ENCODE data around the gene SORCS2.

The SORCS2 gene

DNA sequence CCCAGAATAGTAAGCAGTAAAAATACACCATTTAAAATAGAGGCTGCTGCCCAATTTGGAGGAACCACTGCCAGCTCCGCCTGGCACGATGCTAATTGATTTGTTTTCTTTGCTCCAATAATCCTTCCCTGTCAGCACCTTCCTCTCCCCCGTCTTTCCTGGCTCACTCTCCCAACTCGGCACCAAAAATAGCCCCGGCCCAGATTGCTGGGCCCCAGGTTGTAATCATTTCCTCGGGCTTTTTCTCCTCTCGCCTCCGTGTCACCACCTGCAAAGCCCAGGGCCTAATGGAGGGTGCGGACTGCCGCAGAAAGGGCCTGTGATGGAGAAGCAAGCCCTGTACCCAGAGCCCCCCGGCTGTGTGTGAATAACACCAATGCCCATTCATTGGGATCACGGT, 440.0 kb downstream of the SORCS2 start:
- DNase-seq (ENCODE audit: extremely low read depth, low read depth) = no peak
- TF ChIP-seq, protein P1, sequence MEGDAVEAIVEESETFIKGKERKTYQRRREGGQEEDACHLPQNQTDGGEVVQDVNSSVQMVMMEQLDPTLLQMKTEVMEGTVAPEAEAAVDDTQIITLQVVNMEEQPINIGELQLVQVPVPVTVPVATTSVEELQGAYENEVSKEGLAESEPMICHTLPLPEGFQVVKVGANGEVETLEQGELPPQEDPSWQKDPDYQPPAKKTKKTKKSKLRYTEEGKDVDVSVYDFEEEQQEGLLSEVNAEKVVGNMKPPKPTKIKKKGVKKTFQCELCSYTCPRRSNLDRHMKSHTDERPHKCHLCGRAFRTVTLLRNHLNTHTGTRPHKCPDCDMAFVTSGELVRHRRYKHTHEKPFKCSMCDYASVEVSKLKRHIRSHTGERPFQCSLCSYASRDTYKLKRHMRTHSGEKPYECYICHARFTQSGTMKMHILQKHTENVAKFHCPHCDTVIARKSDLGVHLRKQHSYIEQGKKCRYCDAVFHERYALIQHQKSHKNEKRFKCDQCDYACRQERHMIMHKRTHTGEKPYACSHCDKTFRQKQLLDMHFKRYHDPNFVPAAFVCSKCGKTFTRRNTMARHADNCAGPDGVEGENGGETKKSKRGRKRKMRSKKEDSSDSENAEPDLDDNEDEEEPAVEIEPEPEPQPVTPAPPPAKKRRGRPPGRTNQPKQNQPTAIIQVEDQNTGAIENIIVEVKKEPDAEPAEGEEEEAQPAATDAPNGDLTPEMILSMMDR (IDR thresholded peaks at IDR 0.05; ENCODE audit: low read depth, low read length) = no peak

DNA sequence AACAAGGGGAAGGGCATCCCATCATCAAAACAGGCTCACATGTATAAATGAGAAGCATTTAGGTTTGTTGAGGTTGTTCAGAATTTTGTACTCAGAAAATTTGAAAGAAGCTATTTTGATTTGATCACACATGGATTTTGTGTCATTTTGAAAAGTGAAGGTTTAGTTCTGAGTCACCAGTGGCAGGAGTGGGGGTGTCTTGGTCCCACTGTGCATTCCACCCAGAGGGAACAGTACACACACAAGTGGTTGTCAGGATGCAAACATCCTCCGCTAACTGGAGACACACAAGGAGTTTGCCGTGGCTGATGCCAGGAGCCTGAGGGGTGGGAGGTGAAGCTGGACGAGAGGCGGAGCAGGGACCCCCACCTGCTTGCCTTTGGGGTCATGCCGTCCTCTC, 440.6 kb downstream of the SORCS2 start:
- TF ChIP-seq, protein P1 (IDR thresholded peaks at IDR 0.05; ENCODE audit: low read depth, low read length) = no peak
- DNase-seq (ENCODE audit: extremely low read depth, low read depth) = no peak

DNA sequence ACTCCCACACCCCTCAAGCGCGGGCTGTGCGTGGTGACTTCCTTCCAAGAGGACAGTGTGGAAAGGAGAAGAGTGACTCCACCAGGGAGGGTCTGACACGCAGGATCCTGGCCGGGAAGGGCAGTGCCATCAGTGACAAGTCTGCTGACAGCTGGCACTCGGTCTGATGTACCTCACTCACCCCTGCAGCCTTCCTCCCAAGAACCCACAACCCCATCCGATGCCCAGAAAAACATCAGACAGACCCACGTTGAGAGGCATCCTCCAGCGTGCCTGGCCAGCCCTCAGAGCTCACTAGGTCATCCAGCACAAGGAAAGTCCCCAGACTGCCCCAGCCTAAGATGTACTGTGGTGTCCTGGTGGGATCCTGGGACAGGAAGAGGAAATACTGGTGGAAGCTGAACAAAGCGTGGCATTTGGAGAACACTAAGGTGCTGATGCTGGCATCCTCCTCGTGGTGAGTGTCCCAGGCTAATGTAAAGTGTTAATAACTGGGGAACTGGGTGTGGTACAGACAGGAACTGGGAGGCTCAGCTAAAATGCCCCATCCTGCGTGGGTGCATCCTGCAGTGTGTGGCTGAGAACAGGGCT, 442.4 kb downstream of the SORCS2 start:
- DNase-seq (ENCODE audit: extremely low read depth, low read depth) = no peak
- TF ChIP-seq, protein P1 (IDR thresholded peaks at IDR 0.05; ENCODE audit: low read depth, low read length) = no peak

DNA sequence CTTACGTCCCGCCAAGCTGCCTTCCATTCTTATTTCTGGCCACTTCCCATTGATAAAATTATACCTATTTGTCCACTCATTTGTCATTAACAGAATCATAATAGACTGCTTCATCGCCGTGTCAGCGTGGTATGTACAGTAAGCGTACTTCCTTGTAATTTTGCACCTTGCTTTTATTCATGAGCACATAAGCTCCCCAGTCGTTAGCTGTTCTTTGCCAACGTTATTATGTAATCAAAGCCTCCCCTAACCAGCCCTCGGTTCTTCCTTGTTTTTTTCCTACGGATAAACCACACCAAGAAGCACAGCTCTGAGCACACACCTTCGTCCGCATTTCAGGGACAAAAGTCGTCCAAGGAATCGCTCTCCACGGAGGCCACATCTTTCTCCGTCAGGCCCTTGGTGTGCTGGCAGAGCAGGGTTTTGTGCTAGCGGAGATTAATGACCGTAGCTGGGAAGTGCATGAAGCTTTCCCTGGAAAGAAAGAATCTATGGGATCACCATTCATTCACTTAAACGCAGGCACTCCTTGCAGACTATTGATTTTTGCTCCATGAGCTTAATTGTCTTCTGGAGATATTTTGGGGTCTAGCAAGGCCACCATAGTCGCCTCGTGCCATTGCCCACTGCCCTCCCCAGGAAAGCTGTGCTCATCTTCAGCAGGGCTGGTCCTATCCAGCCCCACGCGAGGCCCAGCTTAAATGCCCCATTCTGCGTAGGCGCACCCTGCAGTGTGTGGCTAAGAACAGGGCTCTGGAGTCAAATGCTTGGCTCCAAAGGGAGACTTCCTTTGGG, 443.3 kb downstream of the SORCS2 start:
- TF ChIP-seq, protein P1 (IDR thresholded peaks at IDR 0.05; ENCODE audit: low read depth, low read length) = no peak
- DNase-seq (ENCODE audit: extremely low read depth, low read depth) = no peak

DNA sequence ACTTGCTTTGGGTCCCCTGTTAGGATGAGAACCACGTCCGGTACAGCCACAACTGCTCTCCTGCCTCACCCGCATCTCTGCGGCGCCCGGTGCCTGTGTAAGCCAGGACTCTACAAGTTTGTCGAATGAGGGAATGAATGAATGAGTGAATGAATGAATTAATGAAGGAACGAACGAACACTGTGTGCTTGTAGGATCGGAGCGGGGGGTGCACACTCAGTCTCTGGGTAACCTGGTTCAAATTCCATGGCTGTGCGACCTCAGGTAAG, 443.8 kb downstream of the SORCS2 start:
- TF ChIP-seq, protein P1 (IDR thresholded peaks at IDR 0.05; ENCODE audit: low read depth, low read length) = no peak
- no peak for DNase-seq (ENCODE audit: extremely low read depth, low read depth)

DNA sequence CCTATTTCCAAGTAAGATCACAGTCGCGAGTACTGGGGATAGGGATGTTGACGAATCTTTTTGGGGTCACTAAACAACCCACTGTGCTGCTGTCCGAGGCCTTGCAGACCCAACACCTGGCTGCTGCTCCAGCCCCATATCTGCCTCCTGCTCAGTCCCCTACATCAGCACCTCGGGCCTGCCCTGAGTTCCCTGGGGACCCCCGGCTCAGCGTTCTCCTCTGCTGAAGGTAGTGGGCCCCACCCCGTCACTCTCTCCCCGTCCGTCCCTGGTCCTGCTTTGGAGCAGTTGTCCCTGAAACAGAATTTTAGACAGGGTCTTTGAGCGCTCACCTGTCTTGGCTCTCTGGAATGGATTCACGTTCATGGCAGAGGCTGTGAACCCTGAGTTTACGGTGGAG, 444.8 kb downstream of the SORCS2 start:
- DNase-seq (ENCODE audit: extremely low read depth, low read depth) = no peak
- TF ChIP-seq, protein P1 (IDR thresholded peaks at IDR 0.05; ENCODE audit: low read depth, low read length) = no peak

DNA sequence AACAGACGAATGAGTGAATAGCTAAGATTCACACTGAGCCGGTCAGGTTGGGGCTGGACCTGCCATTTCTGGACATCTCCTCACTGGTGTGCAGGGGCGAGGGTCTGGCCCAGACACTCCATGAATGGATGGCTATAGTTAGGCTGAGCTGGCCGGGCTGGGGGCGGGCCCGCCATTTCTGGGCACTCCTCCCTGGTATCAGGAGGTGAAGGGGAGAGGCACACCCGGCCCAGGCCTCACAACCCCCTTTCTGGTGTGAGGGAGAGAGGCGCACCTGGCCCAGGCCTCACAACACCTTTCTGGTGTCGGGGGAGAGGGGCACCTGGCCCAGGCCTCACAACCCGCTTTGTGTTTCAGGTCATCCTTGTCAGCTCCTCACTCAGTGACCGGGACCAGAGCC, 445.6 kb downstream of the SORCS2 start:
- DNase-seq (ENCODE audit: extremely low read depth, low read depth) = no peak
- TF ChIP-seq, protein P1 (IDR thresholded peaks at IDR 0.05; ENCODE audit: low read depth, low read length) = no peak

Data from AG09319 (cell line).